Islet precursor cell (in vitro differentiated cells): Measurements from ENCODE around the gene RNF17.

ENCODE experiments used
- DNase-seq: peaks from one replicate; pipeline ENCODE4 v3.0.0-alpha.2; 2018

The RNF17 gene

DNA sequence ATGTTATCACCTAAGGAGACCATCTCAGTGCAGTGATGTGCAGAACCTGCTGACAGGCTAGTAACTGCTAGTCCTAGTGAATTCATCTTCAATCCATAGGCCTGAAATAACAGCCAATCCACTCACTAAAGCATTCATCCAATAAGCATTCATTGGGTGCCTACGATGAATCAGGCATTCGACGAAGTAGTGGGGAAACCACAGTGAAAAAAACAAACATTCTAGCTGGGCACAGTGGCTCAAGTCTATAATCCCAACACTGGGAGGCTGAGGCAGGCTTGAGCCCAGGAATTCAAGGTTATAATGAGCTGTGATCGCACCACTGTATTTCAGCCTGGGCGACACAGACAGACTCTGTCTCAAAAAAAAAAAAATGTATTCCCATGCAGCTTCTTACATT lies 135.6 kb downstream of the RNF17 start:
- DNase-seq: no peak

DNA sequence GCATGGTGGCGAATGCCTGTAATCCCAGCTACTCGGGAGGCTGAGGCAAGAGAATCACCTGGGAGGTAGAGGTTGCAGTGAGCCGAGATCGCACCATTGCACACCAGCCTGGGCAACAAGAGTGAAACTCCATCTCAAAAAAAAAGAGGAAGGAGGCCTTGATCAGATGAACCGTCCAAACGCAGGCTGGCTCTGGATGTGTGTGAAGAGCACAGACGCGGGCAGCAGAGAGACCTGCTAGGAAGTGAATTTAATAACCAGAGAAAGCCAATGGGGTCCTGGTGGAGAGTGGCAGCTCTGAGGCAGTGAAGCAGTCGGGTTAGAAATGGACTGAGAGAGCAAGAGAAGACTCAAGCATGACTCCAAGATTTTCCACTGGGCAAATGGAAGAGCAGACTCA lies 136.5 kb downstream of the RNF17 start:
- no peak for DNase-seq

DNA sequence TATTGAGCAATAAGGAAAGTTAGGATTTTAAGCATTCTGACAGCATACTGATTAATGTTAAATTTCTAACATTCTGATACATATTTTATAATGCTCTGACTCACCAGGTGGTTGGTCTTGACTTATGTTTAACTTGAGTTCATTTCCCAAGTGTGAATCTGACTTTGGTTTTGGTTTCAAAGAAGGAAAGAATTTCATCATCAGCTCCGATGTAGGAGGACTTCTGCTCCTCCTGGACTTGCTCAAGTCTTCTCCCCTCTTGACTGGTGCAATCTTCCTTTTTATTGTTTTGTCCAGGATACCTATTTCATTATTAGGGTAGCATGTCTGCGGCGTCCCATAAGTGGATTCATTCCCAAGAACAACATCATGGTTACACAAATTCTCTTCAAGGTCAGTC lies 141.3 kb downstream of the RNF17 start:
- DNase-seq: no peak

DNA sequence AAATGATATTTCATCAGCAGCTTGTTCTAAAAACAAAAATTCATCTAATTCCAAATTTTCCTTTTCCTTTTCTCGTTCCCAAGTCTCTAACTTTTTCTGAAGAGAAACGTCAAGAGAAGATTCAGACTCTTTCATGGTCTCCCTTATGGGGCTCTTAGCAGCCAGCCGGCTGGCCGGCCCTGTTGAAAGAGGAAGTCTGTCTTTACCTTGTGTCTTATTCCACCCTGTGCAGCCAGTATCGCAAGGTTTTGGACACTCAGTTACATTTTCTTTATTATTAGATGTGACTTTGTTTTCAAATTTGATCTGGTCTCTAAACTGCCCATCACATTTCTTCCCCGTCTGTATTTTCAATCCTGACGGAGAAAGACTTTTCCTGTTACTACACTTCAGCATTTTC lies 142.3 kb downstream of the RNF17 start:
- DNase-seq: no peak

DNA sequence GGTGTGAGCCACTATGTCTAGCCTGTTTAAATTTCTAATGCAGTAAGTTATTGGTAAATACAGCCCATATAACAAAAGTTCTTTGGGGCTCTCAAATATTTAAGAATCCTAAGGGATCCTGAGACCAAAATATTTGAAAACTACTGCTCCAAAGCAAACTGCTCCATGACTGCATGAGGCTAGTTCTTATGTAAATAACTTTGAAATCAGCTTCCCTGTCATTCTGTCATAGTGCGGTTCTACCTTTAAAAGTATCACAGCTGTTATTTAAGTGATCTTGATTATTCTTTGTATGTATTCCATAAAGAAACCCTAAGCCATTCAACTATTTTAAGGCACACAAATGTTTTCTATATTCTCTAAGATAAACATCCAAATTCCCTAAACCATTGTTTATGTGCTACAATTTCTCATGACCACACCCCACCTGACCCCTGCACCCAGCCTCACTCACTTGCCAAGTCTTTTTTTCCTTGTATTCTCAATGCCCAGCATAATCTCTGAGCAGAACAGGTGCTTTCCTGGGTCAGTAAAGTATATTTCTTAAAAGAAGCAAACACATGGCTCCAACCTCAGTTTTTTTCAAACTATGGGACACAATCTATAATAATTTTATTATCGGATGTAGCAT lies 146.6 kb downstream of the RNF17 start:
- no peak for DNase-seq

DNA sequence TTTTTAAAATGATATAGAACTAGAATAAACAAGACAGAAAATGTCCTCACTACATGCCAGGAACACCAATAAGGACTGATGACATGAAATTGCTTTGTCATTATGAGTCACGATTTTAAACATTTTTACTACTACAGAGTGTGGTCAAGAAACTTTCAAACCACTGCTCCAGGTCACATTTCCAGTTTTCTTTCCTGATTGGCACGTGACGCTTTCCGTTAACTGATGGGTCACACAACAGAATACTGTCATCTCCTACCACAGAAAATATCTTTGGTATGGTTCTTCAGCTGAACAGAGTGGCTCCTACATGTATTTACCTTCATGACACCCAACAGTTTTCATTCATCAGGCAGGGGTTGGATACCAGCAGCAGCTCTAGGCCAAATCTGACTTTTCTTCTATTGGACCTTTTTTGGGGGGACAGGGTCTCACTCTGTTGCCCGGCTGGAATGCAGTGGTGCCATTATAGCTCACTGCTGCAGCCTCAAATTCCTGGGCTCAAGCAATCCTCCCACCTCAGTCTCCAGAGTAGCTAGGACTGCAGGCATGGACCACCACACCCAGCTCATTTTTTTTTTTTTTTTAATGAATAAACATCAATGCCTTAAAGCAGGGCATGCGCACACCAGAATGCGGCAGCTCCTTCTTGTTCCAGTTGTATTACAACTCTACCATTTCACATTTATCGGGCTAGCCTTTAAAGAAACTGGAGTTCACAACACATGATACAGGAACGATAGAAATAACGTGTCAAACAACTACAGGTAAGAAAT lies 147.4 kb downstream of the RNF17 start:
- no peak for DNase-seq

DNA sequence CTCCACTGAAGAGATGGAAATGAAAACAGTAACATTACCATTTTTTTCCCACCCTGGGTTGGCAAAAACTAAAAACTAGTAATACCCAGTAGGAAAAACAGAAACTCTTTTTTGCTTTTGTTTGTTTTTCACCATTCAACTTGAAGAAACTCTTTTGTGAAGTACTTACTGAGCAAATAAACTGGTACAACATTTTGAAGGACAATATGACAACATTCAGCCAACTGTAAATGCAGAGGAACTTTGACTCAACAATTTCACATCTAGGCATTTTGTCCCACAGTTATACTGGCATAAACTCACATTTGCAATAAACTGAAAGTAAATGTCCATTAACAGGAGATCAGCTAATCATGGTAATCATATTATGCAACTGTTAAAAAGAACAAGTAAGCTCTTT lies 152.5 kb downstream of the RNF17 start:
- no peak for DNase-seq

DNA sequence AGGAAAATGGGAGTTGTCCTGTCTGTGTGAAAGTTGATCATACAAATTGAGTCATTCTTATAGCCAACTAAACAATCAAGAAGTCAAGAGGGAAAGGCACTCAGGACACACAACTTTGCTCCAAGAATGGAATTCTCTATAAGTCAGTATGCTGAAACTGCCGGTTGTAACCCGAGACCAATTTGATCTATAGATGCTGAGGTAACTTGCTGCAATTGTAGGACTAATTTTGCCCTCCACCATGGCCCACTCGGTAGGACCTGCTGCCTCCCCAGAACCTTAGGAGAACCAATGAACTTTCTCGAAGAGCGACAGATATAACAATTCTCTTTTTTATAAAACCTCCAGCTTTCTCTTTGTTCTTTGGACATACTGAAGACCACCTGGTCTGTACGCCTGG lies 157.0 kb downstream of the RNF17 start:
- no peak for DNase-seq

DNA sequence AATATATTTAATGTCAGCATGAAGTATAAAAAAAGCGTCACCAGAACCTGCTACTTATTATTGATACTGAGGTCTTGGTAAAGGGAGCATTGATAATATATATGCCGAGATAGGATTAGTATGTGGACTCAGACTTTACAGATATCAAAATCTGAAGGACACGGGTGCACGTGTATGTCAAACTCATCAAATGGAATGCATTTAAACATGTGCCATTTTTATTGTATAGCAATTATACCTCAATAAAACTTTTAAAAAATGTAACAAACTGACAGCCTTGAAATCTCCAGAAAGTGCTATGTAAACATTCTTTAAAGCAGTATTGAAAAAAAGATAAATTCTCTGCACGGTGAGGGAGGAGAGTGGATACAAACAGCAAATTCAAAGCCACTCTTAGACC lies 157.9 kb downstream of the RNF17 start:
- DNase-seq: no peak

DNA sequence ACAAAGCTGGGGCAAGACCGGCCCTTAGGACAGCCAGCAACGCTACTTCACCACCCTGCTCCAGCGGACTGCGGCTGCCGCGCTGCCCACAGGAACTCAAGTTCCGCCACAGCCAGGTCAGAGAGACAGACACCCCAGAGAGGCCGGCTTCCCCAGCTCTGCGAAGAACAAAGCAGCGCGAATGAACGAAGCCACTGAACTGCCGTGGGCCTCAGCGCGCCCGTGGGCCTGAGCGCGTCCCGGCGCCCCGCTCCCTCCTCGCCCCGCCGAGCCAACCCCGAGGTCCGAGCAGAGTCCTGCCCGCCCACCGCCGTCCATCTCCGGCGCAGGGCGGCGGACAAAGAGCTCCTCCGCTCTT lies 158.4 kb downstream of the RNF17 start:
- DNase-seq: peak; percentile 66

DNA sequence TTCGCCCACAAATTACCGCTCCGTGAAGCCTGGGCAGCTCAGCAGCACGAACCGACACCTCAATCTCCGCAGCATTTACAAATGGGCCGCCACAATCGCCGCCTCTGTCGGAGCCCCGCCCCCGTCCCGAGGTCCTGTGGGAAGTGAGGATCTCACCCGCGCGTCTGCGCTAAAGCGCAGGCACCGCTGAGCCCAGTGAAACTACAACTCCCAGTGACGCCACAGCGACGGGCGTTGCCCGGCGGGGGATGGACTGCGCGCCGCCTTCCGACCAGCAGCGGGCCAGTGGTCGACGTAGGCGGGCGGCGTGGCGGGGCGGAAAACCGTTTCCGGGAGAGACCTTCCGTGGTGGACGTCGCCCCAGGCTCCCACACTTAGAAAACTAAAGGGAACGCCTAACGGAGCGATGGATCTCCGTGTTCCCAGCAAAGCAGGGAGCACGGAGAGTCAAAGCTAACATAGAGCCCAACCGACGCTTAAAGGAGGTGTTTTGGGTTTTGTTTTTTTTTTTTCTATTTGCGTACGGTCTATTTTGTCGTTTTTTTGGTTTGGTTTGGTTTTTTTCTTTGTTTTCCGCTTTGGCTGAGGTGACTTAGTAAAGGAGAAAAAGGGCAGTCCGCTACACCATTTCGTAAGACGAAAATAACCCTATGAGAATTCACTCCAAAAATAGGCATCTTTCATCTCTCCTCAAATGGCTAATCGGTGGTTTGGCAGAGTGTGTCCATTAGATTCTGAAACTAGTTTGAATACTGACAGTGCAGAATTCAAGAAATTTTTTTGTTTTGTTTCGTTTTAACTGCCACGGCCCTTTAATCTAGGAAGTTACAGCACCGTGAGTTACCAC lies 159.0 kb downstream of the RNF17 start:
- DNase-seq: peak; percentile 99

DNA sequence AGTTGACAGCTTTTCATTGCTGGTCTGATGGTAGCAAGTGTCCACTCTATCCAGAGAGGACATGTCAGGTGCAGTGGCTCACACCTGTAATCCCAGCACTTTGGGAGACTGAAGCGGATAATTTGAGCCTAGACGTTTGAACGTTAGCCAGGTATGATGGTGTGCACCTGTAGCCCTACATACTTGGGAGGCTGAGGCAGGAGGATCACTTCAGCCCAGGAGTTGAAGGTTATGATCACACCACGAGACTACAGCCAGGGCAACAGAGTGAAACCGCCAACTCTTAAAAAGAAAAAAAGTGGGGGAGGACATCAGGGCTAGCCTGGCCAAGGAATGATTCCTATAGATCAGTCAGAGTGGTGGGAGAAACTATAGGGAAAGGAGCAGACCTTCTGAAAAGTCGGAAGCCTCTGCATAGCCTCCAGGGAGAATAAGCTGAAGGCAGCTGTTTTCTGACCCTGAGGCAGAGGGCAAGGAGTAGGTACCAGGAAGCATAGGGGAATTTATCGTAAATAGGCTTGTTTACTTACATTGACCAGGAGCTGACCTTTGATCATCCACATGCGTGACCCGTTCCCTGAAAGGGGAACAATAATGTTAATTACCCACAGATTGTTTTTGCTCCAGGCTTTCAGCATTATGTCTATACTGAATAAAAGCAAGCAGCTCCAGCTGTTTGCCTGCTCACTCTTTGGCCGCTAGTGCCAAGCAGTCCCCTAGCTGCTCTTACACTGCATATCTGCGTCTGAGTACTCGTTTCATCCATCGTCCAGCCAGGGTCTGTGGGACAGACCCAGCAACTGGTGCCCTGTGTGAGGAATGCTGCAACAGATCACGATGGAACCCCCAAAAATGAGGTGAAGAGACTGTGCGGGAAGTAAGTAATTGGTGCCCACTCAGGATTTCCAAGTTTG lies 161.6 kb downstream of the RNF17 start:
- no peak for DNase-seq

DNA sequence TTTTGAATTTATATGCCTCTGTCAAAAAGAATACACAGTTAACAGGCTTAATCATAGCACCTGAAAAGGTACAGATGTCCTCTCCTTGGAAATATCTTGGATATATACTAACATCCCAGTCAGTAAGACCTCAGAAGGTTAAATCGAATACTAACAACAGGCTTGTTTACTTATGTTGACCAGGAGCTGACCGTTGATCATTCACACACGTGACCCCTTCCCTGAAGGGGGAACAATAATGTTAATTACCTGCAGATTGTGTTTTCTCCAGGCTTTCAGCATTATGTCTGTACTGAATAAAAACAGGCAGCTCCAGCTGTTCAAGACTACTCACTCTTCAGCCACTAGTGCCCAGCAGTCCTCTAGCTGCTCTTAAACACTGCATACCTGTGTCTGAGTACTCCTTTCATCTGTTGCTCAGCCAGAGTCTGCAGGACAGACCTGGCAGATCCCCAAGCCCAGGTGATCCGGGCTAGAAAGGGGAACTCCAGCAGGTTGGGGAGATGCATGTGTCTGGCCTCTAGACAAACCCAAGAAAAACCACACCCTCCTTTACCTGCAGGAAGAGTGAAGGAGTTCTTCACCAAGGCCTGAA lies 163.9 kb downstream of the RNF17 start:
- no peak for DNase-seq

DNA sequence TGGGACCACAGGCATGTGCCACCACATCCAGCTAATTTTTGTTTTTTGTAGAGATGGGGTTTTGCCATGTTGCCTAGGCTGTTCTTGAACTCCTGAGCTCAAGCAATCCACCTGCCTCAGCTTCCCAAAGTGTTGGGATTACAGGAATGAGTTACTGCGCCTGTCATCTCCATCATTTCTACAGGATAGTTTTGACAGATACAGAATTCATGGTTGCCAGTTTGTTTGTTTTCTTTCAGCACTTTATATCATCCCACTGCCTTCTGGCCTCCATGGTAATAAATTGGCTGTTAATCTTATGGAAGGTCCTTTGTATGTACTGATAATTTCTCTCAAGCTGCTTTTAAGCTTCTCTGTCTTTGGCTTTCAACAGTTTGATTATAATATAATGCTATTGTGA lies 165.2 kb downstream of the RNF17 start:
- DNase-seq: no peak
